GM18508 (cell line): ENCODE data around the gene DTD1.
"Not testable (repeated sequence)": the region's sequence is repeated elsewhere in the genome, so short reads cannot be mapped to it uniquely, and the experiment has no call there.

Source experiments
- ATAC-seq: cut with Tn5 transposase; IDR thresholded peaks from one replicate; pipeline ENCODE4 v1.9.1; 2021; ENCODE audit warnings: moderate number of reproducible peaks; ENCODE audit not compliant: insufficient read depth, unreplicated experiment

The DTD1 gene

GRCh38 chr20:18734525-18735189 is 146.8 kb downstream of the DTD1 start:
- no peak for ATAC-seq

- ATAC-seq, result no peak
Observed at GRCh38 chr20:18737140-18737539, 149.3 kb downstream of the DTD1 start.

- no peak for ATAC-seq
Observed at GRCh38 chr20:18738055-18738454, 150.2 kb downstream of the DTD1 start.

DNA sequence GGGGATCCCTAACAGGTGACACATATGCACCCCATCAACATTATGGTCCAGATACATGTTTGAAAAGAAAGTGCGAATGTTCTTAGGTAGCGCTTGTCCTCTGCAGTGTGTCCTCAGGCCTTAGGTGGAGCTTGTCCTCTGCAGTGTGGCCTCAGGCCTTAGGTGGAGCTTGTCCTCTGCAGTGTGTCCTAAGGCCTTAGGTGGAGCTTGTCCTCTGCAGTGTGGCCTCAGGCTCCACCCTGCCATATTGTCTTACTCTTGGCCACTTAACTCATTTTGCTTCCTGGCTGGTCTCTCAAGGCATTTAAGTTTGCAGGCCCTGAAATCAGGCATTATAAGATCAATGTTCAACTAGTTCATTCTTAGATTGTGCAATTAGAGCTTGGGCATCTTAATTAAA is 151.0 kb downstream of the DTD1 start:
- no peak for ATAC-seq

GRCh38 chr20:18739751-18740166 is 151.9 kb downstream of the DTD1 start:
- no peak for ATAC-seq

DNA sequence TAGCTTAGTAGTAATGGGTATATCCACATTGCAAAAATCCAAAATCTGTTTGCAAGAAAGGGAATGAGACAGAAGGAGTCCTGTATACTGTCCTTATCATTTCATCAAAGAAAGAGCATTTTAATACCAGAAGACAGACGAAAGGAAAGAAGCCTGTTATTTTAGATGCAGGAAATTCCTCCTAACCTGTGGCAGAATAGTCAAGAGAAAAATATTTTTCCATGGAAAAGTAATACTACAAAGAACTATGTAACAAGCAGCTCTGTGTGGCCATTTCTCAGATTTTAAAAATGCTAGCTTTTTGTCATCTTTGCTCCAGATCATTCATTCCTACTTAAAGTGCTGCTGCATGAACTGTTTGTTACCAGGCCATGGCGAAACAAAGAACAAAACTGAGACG is 152.9 kb downstream of the DTD1 start:
- ATAC-seq, result no peak

GRCh38 chr20:18742841-18743240 is 155.0 kb downstream of the DTD1 start:
- no peak for ATAC-seq

GRCh38 chr20:18743665-18744440 is 156.0 kb downstream of the DTD1 start:
- ATAC-seq, result no peak

DNA sequence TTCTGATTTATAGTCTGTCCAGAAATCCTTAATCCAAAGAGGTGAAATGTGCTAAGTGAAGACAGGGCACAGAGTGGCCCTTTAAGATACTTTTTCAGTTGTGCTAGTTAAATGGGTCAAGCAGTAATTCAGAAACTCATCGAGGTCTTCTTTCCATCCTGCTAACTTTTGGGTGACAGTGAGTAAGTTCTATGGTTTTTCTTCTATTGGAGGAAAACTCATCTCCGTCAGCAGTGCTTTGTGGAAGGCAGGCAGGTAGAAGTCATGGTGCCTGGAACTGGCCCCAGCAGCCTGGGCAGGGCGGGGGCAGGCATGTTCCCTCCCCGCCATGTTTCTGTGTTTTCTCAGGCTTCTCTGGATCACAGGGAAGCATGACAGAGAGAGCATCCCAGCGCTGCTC is 159.2 kb downstream of the DTD1 start:
- no peak for ATAC-seq

DNA sequence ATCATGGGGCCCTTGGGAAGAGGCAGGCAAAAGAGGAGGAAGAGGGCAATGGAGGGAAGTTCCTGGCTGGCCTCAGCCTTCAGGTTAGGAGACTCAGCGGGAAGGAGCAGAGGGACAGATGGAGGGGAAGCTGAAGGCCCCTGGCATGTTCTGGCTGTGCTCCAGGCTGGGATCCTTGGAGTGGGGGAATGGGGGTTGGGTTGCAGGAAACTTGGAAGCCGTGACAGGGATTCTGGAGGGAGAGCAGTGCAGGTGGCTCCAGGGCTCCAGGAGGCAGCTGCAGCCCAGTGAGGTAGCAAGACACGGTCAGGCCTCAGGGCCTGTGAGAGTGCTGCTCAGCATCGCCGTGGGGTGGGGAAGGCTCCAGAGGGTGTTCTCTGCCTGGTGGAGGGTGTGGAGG is 161.1 kb downstream of the DTD1 start:
- no peak for ATAC-seq

DNA sequence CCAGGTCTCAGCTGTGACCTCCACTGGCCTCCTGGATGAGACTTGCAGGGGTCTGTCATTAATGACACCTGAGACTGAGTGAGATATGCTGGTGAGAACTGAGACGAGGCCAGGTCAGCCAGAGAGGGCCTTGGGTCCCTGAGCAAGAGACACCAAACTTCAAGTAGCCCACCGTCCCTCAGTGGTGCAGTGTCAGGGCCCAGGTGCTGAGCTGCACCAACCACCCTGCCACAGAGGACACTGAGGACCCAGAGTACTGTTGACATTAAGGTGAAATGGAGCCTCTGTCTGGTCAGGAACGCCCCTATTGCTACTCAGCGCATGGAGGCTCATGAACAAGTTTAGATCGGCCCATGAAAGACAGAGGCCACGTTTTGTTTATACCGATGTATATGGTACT is 161.7 kb downstream of the DTD1 start:
- ATAC-seq, result no peak

- no peak for ATAC-seq
Observed at GRCh38 chr20:18750735-18751134, 162.9 kb downstream of the DTD1 start.

DNA sequence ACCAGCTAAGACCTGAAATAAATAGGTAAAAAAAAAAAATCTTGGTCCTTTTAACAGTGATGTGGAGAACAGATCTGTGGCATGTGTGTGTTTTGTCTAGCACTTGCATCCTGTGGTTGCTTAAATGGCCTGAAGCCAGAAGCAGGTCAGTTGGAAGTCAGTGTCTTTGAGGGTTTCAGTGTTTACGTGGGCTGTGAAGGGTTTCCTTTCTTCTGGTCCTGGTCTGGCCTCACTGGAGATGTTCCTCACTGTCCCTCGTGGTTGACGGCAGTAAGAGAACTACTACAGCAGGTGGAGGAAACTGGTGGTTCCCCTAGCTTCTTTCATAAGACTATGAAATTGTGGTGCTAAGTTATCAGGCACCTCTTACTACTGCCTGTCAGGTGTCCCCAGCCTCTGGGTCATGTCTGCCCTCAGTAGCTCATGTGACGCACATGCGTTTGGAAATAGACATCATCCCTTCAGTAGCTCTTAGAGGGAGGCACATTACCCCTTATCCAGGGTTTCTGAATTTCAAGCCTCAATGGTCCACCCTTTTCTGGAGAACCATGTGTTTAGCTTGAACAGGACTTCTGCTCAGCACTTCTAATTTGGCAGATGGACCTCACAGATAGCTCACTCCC is 166.3 kb downstream of the DTD1 start:
- peak; percentile 94 for ATAC-seq

DNA sequence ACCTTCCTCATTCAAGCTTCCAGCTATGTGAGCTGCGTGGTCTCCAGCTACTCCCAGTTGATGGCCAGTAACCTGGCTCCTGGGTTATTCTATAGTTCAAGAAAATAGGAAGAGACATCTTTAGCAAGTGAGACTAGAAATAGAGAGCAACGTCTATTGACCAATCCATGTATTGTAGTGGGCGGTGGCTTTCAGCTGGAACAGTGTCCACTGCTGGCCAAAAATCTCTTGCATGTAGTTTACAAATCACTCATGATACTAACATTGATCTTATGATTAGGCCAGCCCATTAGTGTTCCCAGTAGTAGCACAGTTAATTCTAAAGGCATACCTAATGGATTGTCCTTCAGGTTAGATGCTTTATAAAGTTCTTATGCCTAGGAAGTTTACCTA is 166.8 kb downstream of the DTD1 start:
- ATAC-seq, result no peak

DNA sequence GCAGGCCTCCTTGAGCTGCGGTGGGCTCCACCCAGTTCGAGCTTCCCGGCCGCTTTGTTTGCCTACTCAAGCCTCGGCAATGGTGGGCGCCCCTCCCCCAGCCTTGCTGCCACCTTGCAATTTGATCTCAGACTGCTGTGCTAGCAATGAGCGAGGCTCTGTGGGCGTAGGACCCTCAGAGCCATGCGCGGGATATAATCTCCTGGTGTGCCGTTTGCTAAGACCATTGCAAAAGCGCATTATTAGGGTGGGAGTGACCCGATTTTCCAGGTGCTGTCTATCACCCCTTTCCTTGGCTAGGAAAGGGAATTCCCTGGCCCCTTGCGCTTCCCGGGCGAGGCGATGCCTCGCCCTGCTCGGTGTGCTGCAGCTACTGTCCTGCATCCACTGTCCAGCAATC is 173.0 kb downstream of the DTD1 start:
- ATAC-seq, result not testable (repeated sequence)

- no peak for ATAC-seq
Observed at GRCh38 chr20:18767676-18768075, 179.8 kb downstream of the DTD1 start.

DNA sequence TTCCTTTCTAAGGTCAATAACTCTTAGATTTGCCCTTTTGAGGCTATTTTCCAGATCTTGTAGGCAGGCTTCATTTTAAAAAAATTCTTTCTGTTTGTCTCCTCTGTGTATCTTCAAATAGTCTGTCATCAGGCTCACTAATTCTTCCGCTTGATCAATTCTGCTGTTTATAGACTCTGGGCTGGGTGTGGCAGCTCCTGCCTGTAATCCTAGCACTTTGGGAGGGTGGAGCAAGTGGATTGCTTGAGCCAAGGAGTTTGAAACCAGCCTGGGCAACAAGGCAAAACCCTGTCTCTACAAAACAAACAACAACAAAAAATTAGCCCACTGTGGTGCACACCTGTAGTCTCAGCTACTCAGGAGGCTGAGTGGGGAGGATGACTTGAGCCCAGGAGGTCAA is 185.7 kb downstream of the DTD1 start:
- no peak for ATAC-seq

DNA sequence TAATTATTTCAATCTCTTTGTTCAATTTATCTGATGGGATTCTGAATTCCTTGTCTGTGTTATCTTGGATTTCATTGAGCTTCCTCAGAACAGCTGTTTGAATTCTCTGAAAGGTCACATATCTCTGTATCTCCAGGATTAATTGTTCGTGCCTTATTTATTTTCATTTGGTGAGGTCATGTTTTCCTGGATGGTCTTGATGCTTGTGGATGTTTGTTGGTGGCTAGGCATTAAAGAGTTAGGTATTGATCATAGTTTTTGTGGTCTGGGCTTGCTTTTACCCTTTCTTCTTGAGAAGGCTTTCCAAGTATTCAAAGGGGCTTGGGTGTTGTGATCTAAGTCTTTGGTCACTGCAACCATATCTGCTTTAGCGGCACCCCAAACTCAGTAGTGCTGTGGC is 186.4 kb downstream of the DTD1 start:
- no peak for ATAC-seq

GRCh38 chr20:18775633-18776032 is 187.8 kb downstream of the DTD1 start:
- ATAC-seq, result no peak

DNA sequence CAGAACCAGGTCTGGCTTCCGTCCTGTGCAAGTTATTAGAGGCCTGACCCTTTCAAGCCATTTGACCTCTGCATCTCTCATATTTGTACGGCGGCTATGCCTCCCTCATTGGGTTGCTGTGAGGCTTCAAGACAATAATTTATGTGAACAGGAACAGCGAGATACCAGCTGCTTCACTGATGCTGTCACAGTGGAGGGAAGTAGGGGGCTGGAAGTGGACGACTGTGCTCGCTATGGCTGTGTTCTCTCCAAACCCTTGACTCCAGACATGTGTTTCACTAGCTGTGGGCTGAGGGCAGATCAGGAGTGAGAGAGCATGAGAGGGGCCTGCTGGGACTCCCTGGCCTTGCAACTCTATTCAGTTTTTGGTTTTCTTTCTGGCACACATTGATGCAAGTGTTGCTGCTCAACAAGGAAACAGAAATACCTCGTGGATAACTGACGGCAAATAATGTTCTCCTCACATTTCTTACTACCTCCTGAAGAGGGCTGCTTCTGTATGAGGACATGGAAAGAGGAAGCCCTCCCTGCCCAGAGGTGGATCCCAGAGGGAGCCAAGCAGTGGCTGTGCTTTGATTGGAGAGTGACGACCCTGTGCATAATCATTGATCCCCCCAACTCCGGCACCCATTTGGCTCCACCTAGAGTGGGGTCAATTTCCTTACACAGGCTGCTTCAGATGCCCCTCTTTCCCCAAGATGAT is 191.0 kb downstream of the DTD1 start:
- ATAC-seq, result no peak
